ENCODE data around the gene FSTL4. TPM values are rescaled to one million over a fixed set of nuclear protein-coding genes. Genes with fewer than 3 reads are reported as not detected.
A peak's percentile ranks its signal among the peaks of the same experiment; 100 is the strongest.

FSTL4 gene
- total RNA-seq, 2 donors from 2014 or later: 0.26 to 1.3 TPM

DNA sequence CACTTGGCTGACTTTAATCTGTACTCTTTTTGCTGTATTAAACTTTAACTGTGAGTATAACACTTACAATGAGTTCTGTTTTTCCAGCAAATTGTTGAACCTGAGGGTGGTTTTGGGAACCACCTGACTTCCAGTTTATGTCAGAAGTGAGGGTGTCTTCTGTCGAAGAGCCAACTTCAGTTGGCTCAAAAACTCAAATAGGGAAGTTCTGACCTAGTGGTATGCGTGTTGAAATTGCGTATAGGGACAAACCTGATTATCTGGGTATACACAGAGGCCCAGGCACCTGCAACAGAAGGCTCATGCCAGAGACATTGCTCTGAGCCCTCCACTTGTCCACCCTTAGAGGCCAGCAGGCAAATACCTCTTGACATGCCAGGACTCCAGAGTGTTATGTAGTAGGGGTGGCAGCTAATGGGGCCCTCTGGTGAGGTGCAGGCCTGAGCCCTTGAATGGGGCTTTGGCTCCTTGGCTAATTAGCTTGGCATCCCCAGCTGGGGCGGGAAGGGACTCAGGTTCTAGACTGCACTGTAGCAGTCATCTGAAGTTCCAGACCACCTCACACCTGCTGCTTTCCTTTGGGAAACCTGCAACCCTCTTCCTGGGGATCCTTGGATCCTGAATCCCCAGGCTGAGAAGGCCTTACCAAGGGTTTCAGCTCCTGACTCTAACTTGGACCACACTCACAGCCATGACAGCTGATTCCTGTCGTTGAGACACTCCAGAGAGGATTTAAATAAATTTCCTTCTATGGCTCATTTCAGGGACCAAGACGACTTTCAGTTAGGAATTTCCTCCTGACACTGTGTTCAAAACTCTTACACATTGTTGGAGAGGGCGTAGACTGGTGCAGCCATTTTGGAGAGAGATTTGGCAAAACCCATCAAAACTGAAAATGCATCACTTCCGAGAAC lies 370.9 kb downstream of the FSTL4 start:
- intact Hi-C loops (cut with DNase I): loop anchor here (10.0 kb wide), 1 partner anchor 127 kb away; no protein-coding TSS in a partner anchor

DNA sequence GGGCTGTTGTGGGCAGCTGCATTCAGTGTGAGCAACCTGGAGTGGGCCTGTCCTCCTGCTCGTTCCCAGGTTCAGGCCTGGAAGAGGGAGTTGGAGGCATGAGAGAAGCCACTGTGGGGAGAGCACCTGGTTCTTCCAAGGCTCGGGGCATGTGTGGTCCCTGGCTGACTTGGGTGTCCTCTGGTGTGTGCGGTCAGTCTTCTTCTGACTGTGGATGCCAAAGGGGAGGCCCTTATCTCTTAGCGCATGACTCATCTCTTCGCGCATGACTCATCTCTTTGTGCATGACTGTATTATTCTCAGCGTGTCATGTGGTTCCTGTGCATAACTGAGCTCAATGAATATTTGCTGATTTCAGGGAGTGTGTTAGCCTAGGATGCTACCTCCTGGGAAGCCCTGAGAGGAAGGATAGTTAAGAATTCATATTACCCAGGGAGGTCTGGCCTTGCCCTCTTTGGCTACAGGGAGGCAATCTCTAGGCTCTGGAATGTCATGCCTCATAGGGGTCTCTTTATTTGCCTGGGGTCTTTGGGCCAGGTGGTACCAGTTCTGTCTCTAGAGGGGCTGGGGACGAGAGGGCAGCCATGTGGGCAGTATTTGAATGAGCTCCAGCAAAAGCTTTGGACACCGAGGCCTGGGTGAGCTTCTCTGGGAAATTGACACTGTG lies 371.8 kb downstream of the FSTL4 start:
- intact Hi-C loops (cut with DNase I): loop anchor here (10.0 kb wide), 1 partner anchor 126 kb away; no protein-coding TSS in a partner anchor
- ATAC-seq: no peak

More for the DNA sequence above, 370.9 kb downstream of the FSTL4 start:
- TF ChIP-seq POLR2A (IDR thresholded peaks at IDR 0.05): no peak
- ATAC-seq (no peak), DNase-seq (no peak)
- Histone ChIP-seq H3K27me3 (no peaks in the 10 kb centered on the region), H3K27ac (no peak overlapping the region), H3K4me1 (no peaks in the 10 kb centered on the region), H3K9me3 (no peaks in the 10 kb centered on the region), H3K4me3 (no peak overlapping the region), H3K36me3 (replicated peaks in 1 of 2; ENCODE audit: insufficient read depth in 1 of 2, low read depth in 2 of 2) (no peaks in the 10 kb centered on the region)
- 79 to 85% methylated on average over 7 to 8 of the region's 8 CpGs for WGBS, 2 donors

DNA sequence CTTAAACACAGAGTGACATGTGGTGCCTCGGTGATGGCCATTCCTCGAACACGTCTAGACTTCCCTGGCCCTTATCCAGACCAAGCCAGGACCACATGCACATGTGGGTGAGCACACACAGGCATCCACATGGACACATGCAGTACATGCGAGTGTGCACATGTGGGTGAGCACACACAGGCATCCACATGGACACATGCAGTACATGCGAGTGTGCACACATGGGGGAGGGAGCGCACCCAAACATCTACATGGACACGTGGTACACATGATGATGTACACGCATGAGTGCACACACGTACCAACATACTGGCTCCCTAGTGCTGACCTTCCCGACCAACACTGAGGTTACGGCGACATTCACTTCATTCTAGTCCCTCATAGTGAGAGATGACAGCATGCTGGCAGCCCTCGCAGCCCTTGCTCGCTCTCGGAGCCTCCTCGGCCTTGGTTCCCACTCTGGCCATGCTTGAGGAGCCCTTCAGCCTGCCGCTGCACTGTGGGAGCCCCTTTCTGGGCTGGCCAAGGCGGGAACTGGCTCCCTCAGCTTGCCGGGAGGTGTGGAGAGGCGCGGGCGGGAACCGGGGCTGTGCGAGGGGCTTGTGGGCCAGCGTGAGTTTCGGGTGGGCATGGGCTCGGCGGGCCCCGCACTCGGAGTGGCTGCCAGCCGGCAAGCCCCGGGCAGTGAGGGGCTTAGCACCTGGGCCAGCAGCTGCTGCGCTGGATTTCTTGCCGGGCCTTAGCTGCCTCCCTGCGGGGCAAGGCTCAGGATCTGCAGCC lies 373.7 kb downstream of the FSTL4 start:
- Histone ChIP-seq H3K4me1 (no peaks in the 10 kb centered on the region), H3K27ac (no peak overlapping the region), H3K27me3 (no peaks in the 10 kb centered on the region), H3K36me3 (replicated peaks in 1 of 2; ENCODE audit: insufficient read depth in 1 of 2, low read depth in 2 of 2) (no peaks in the 10 kb centered on the region), H3K9me3 (no peaks in the 10 kb centered on the region), H3K4me3 (no peak overlapping the region)
- DNase-seq (no peak), ATAC-seq (no peak)
- TF ChIP-seq, protein P1, sequence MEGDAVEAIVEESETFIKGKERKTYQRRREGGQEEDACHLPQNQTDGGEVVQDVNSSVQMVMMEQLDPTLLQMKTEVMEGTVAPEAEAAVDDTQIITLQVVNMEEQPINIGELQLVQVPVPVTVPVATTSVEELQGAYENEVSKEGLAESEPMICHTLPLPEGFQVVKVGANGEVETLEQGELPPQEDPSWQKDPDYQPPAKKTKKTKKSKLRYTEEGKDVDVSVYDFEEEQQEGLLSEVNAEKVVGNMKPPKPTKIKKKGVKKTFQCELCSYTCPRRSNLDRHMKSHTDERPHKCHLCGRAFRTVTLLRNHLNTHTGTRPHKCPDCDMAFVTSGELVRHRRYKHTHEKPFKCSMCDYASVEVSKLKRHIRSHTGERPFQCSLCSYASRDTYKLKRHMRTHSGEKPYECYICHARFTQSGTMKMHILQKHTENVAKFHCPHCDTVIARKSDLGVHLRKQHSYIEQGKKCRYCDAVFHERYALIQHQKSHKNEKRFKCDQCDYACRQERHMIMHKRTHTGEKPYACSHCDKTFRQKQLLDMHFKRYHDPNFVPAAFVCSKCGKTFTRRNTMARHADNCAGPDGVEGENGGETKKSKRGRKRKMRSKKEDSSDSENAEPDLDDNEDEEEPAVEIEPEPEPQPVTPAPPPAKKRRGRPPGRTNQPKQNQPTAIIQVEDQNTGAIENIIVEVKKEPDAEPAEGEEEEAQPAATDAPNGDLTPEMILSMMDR (IDR thresholded peaks at IDR 0.05): no peak
- no peak for TF ChIP-seq POLR2A (IDR thresholded peaks at IDR 0.05)
- WGBS, 2 donors: 92 to 94% methylated on average over 18 to 35 of the region's 35 CpGs
- intact Hi-C loops (cut with DNase I): no loop called here

More for the DNA sequence above, 371.8 kb downstream of the FSTL4 start:
- Histone ChIP-seq H3K9me3 (no peaks in the 10 kb centered on the region), H3K27ac (no peak overlapping the region), H3K4me3 (no peak overlapping the region), H3K36me3 (replicated peaks in 1 of 2; ENCODE audit: insufficient read depth in 1 of 2, low read depth in 2 of 2) (no peaks in the 10 kb centered on the region), H3K4me1 (no peaks in the 10 kb centered on the region), H3K27me3 (no peaks in the 10 kb centered on the region)
- 83 to 88% methylated on average over 9 of the region's 9 CpGs for WGBS, 2 donors
- TF ChIP-seq POLR2A (IDR thresholded peaks at IDR 0.05): no peak
- TF ChIP-seq, protein P1 (IDR thresholded peaks at IDR 0.05): no peak
- peak in 1 of 4 donors; percentile 50 for DNase-seq

DNA sequence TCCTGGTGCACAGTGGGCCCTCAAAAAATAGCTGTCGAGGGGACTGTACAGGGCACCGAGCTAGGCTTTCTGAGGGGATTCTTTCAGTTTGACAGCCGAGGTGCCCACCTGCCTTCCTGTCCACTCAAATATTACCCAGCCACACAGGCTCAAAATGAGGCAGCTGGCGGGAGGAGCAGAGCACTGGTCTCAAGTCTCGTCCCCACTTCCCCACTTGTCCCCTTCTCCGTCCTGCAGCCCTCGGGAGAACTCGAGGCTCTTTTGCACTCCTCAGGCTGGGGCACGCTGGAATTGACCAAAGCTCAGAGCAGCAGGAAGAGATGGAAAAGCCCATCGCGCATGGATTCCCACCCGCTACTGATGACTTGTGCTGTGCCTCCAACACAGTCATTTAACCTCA lies 375.4 kb downstream of the FSTL4 start:
- 74 to 77% methylated on average over 10 to 12 of the region's 12 CpGs for WGBS, 2 donors
- TF ChIP-seq, protein P1 (IDR thresholded peaks at IDR 0.05): no peak
- no peak for TF ChIP-seq POLR2A (IDR thresholded peaks at IDR 0.05)
- H3K27me3 ChIP-seq: no peaks in the 10 kb centered on the region
- H3K9me3 ChIP-seq: no peaks in the 10 kb centered on the region
- DNase-seq (no peak), ATAC-seq (no peak)
- H3K36me3 ChIP-seq (replicated peaks in 1 of 2; ENCODE audit: insufficient read depth in 1 of 2, low read depth in 2 of 2): no peaks in the 10 kb centered on the region
- no peak overlapping the region for H3K27ac ChIP-seq
- no peak overlapping the region for H3K4me3 ChIP-seq
- intact Hi-C loops (cut with DNase I): no loop called here
- peaks cover 3% of the 10 kb centered on the region for H3K4me1 ChIP-seq

All from body of pancreas (tissue), 4 donors.